Kidney epithelial cell (primary cell): ENCODE results near the gene UTS2B. TPM values are rescaled to one million over a fixed set of nuclear protein-coding genes. Genes with fewer than 3 reads are reported as not detected.
"Not testable (repeated sequence)": the region's sequence is repeated elsewhere in the genome, so short reads cannot be mapped to it uniquely, and the experiment has no call there.

Experiments
- DNase-seq: peaks from one replicate; pipeline ENCODE4 v3.0.0-alpha.2; 2010; ENCODE audit warnings: low read depth
- H3K27me3 ChIP-seq: 2 replicates; pipeline ENCODE4 v1.6.0; 2011; ENCODE audit warnings: low read length; ENCODE audit not compliant: control insufficient read depth, insufficient read depth
- H3K36me3 ChIP-seq: 2 replicates; pipeline ENCODE4 v1.5.1; 2011; ENCODE audit warnings: low read length; ENCODE audit not compliant: control insufficient read depth, insufficient read depth
- H3K4me3 ChIP-seq: 2 replicates; pipeline ENCODE4 v1.5.1; 2011; ENCODE audit warnings: low read depth, mild to moderate bottlenecking, control low read depth, low read length
- total RNA-seq: library from RNA; depleted of rRNA; stranded (reverse); fragments of >200 nt; gene quantifications from 2 replicates; pipeline ENCODE4 v1.2.3, GENCODE V29; 2015
- TF ChIP-seq, protein P1 (sequence below): IDR thresholded peaks from 2 replicates; pipeline ENCODE4 v1.5.1; 2011; ENCODE audit warnings: mild to moderate bottlenecking, moderate library complexity, low read length, control low read depth, inconsistent platforms; ENCODE audit not compliant: insufficient read depth, poor library complexity, severe bottlenecking

UTS2B gene
- total RNA-seq, 1 donor from 2014 or later = 0.46 TPM

DNA sequence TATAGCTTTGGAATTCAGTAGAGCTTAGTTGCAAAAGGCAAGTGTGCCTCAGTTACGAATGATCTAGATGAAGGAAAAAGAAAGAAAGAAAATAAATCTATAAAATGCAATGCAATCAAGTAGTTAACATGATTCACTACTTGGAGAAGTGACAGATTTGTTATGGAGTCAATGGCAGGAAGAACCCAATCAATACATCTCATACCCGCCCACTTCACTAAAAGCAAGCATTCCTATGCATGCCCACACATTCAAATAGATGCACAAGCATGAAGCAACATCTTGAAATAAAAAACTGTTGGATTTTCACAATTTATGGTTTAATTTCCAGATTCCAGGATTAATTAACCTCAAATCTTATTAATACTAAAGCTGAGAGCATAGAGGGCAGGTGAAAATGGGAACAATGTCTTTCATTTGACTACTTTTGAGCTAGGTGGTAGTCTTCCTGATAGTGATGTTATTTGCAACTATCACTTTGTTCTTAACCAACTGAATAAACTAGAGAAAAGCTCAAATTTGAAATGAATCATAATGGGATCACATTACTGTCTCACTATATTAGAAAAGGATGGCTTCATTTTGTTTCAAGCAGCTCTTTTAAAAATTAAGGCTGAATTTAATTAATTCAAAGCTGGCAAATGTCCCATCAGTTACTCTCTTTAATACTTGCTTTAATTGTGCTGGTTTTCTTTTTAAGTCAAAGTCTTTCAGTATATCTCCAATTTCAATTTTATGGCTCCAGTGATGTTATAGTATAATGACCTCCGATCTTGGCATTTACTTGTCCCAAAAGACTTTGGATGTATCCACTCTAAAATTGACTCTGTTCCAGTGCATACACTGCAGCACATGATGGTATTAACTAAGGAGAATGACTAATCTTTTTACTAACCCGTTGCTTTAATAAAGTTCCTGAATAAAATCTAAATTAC is 47.8 kb downstream of the UTS2B start:
- H3K4me3 ChIP-seq = no peak overlapping the region
- TF ChIP-seq, protein P1, sequence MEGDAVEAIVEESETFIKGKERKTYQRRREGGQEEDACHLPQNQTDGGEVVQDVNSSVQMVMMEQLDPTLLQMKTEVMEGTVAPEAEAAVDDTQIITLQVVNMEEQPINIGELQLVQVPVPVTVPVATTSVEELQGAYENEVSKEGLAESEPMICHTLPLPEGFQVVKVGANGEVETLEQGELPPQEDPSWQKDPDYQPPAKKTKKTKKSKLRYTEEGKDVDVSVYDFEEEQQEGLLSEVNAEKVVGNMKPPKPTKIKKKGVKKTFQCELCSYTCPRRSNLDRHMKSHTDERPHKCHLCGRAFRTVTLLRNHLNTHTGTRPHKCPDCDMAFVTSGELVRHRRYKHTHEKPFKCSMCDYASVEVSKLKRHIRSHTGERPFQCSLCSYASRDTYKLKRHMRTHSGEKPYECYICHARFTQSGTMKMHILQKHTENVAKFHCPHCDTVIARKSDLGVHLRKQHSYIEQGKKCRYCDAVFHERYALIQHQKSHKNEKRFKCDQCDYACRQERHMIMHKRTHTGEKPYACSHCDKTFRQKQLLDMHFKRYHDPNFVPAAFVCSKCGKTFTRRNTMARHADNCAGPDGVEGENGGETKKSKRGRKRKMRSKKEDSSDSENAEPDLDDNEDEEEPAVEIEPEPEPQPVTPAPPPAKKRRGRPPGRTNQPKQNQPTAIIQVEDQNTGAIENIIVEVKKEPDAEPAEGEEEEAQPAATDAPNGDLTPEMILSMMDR = no peak
- no peaks in the 10 kb centered on the region for H3K27me3 ChIP-seq
- H3K36me3 ChIP-seq = no peaks in the 10 kb centered on the region
- no peak for DNase-seq

DNA sequence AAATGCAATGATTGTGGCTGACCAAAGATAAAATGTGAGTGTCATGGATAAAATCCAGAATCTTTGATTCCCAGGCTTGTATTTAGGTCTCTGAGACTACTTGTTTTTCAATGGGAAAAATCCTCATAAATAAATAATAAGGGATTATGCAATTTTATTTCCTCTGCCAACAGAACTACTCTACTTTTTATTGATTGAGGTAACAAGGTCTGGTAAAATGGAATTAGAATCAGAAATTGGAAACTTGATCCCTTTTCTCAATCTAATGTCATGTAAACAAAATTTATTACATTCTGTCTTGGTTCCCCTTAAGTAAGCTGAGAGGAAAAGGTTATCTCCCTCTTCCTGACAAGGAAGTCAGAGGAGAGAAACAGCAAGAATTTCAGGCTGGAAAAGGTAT is 49.4 kb downstream of the UTS2B start:
- TF ChIP-seq, protein P1 = no peak
- Histone ChIP-seq H3K36me3 (no peaks in the 10 kb centered on the region), H3K27me3 (no peaks in the 10 kb centered on the region), H3K4me3 (no peak overlapping the region)
- DNase-seq = no peak

DNA sequence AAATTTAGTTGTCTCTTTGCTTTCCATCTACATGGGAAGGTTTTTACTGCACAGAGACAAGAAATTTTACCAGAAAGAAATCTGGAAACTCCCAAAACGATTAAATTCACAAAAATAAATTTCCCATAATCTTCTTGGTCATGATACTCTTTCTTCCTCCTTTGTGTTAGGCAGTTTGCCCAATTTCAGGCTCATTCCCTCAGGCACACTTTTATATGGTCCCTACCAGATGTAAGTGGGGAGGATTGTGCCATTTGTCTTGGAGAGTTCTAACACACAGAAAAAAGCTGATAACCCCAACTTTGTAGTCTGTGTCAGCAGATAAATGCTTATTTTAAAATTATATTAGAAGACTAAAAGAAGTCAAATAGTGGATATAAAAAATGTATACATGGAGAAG is 50.2 kb downstream of the UTS2B start:
- DNase-seq = no peak
- H3K36me3 ChIP-seq = no peaks in the 10 kb centered on the region
- H3K4me3 ChIP-seq = no peak overlapping the region
- TF ChIP-seq, protein P1 = no peak
- H3K27me3 ChIP-seq = no peaks in the 10 kb centered on the region

DNA sequence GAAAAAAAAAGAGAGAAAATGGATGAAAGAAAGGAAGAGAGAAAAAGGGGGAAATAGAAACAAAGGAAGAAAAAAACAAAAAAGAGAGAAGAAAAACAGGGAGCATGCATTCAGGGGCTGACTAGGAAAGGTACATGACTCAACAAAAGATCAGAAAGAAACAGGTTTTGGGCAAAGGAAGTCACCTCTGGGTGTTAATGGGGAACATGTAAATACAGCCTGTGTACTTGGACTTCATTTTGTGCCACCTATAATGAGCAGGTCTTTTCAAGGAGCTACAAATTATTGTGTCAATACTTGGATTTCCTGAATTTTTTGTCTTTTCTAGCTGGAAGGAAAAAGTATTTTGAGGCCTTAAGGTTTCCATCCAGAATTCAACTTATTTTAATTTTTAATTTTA is 54.6 kb downstream of the UTS2B start:
- TF ChIP-seq, protein P1 = no peak
- DNase-seq = no peak
- no peaks in the 10 kb centered on the region for H3K36me3 ChIP-seq
- H3K4me3 ChIP-seq = no peak overlapping the region
- no peaks in the 10 kb centered on the region for H3K27me3 ChIP-seq

DNA sequence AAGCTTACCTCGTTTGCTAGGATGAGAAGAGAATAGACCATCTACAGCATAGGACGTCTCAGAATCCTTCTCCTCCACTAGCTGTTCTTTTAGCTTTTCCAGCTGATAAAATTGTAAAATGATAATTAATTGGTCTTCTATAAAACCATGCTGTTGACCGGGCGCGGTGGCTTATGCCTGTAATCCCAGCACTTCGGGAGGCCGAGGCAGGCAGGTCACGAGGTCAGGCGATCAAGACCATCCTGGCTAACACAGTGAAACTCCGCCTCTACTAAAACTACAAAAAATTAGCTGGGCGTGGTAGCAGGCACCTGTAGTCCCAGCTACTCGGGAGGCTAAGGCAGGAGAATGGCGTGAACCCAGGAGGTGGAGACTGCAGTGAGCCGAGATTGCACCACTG is 55.1 kb downstream of the UTS2B start:
- not testable (repeated sequence) for H3K36me3 ChIP-seq, DNase-seq, H3K27me3 ChIP-seq, H3K4me3 ChIP-seq

DNA sequence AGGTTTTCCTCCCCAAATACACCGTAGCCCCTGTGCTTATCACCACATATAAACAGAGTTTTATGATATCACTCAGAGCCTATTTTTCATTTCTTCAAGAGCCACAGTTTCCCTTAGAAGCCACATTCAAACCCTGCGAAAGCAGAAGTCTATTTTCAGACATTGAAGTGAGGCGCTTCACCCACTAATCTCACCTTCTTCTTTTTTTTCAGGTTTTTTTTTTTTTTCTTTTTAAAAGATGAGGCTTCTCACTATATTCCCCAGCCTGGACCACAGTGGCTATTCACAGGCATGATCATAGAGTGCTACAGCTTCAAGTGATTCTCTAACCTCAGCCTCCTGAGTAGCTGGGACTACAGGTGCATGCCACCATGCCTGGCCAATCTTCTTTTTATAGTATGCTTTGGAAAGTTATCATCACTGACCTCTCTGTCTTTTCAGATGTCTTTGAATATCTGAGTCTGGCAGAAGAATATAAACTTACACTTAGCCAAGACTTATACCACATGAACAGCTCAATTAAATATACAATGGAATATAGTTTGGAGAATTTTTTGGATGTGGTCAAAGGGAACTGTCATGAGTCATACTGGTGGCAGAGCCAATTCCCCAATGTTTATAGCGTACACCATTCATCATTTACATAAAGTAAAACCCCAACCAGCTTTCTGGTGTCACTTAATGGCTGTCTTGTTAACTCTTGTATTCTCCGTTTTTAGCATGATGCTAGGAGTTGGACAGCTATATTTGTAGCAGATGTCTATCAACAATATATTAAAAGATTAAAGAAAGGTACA is 60.8 kb downstream of the UTS2B start:
- no peaks in the 10 kb centered on the region for H3K36me3 ChIP-seq
- no peak overlapping the region for H3K4me3 ChIP-seq
- no peak for DNase-seq
- H3K27me3 ChIP-seq = no peaks in the 10 kb centered on the region
- TF ChIP-seq, protein P1 = no peak
